H1 (cell line): ENCODE measurements around the gene CDC26. TPM values are rescaled to one million over a fixed set of nuclear protein-coding genes. Genes with fewer than 3 reads are reported as not detected.

Experiments
- ATF3 ChIP-seq: IDR thresholded peaks from 2 replicates; pipeline ENCODE4 v1.6.1; 2011; ENCODE audit warnings: low read depth, mild to moderate bottlenecking, low read length; ENCODE audit not compliant: insufficient read depth
- EZH2 ChIP-seq: fragments of 200-600 bp; sonication (generic); IDR thresholded peaks from 2 replicates; pipeline ENCODE4 v1.7.1; 2012; ENCODE audit warnings: low read depth, mild to moderate bottlenecking, moderate library complexity, low read length, inconsistent platforms; ENCODE audit not compliant: severe bottlenecking
- GTF2F1 ChIP-seq: IDR thresholded peaks from 2 replicates; pipeline ENCODE4 v1.6.1; 2012; ENCODE audit warnings: low read depth, low read length, improper control_type of control experiment, borderline replicate concordance
- HDAC2 ChIP-seq, 2 experiments: fragments of 300-600 bp in 1 of 2; sonication (generic) in 1 of 2; IDR thresholded peaks; 2 replicates each; pipeline ENCODE4 v1.6.1; 2011 to 2012; ENCODE audit warnings: low read depth in 2 of 2, low read length in 2 of 2, mild to moderate bottlenecking in 2 of 2, moderate library complexity in 2 of 2, borderline replicate concordance in 1 of 2, inconsistent platforms in 1 of 2
- SIX5 ChIP-seq: IDR thresholded peaks from 2 replicates; pipeline ENCODE4 v1.6.1; 2011; ENCODE audit warnings: mild to moderate bottlenecking, low read depth, low read length
- ZNF274 ChIP-seq: IDR thresholded peaks from 2 replicates; pipeline ENCODE4 v1.7.0; 2012; ENCODE audit warnings: low read length, borderline replicate concordance; ENCODE audit errors: extremely low read depth
- polyA plus RNA-seq, 7 experiments: library from polyadenylated mRNA; depleted of rRNA in 3 of 7; stranded (reverse) in 5 of 7; unstranded in 2 of 7; fragments of >200 nt in 5 of 7; fragments of 200-250 nt in 2 of 7; gene quantifications; 1 replicate in 5 of 7; 2 replicates in 1 of 7; 4 replicates in 1 of 7; pipeline versions ENCODE4 v1.2.1 to v1.2.3, GENCODE V29; 2011 to 2013; ENCODE audit warnings: missing spikeins in 2 of 7, mixed read lengths in 2 of 7
- total RNA-seq: library from RNA; stranded (reverse); fragmentation: NEBNext Ultra II Directional; extraction: Animal tissue kit (Norgen Biotek cat#: 25700); gene quantifications from 2 replicates; pipeline ENCODE4 v1.2.1, GENCODE V29; 2021
- TF ChIP-seq, protein P1 (sequence below): fragments of 300-600 bp; sonication (generic); IDR thresholded peaks from 2 replicates; pipeline ENCODE4 v1.7.1; 2012; ENCODE audit warnings: low read length, moderate library complexity, mild to moderate bottlenecking, inconsistent platforms; ENCODE audit not compliant: insufficient replicate concordance

CDC26 gene
- total and polyA plus RNA-seq, 2 of the 8 experiments (the other 6 are each of a cell fraction or from before 2014, with no cell fraction given) = 31.5 to 41.9 TPM

GRCh38 chr9:113306566-113306965, 31.2 kb upstream of the CDC26 start (continued):
- TF ChIP-seq ATF3 = no peak
- TF ChIP-seq, protein P1, sequence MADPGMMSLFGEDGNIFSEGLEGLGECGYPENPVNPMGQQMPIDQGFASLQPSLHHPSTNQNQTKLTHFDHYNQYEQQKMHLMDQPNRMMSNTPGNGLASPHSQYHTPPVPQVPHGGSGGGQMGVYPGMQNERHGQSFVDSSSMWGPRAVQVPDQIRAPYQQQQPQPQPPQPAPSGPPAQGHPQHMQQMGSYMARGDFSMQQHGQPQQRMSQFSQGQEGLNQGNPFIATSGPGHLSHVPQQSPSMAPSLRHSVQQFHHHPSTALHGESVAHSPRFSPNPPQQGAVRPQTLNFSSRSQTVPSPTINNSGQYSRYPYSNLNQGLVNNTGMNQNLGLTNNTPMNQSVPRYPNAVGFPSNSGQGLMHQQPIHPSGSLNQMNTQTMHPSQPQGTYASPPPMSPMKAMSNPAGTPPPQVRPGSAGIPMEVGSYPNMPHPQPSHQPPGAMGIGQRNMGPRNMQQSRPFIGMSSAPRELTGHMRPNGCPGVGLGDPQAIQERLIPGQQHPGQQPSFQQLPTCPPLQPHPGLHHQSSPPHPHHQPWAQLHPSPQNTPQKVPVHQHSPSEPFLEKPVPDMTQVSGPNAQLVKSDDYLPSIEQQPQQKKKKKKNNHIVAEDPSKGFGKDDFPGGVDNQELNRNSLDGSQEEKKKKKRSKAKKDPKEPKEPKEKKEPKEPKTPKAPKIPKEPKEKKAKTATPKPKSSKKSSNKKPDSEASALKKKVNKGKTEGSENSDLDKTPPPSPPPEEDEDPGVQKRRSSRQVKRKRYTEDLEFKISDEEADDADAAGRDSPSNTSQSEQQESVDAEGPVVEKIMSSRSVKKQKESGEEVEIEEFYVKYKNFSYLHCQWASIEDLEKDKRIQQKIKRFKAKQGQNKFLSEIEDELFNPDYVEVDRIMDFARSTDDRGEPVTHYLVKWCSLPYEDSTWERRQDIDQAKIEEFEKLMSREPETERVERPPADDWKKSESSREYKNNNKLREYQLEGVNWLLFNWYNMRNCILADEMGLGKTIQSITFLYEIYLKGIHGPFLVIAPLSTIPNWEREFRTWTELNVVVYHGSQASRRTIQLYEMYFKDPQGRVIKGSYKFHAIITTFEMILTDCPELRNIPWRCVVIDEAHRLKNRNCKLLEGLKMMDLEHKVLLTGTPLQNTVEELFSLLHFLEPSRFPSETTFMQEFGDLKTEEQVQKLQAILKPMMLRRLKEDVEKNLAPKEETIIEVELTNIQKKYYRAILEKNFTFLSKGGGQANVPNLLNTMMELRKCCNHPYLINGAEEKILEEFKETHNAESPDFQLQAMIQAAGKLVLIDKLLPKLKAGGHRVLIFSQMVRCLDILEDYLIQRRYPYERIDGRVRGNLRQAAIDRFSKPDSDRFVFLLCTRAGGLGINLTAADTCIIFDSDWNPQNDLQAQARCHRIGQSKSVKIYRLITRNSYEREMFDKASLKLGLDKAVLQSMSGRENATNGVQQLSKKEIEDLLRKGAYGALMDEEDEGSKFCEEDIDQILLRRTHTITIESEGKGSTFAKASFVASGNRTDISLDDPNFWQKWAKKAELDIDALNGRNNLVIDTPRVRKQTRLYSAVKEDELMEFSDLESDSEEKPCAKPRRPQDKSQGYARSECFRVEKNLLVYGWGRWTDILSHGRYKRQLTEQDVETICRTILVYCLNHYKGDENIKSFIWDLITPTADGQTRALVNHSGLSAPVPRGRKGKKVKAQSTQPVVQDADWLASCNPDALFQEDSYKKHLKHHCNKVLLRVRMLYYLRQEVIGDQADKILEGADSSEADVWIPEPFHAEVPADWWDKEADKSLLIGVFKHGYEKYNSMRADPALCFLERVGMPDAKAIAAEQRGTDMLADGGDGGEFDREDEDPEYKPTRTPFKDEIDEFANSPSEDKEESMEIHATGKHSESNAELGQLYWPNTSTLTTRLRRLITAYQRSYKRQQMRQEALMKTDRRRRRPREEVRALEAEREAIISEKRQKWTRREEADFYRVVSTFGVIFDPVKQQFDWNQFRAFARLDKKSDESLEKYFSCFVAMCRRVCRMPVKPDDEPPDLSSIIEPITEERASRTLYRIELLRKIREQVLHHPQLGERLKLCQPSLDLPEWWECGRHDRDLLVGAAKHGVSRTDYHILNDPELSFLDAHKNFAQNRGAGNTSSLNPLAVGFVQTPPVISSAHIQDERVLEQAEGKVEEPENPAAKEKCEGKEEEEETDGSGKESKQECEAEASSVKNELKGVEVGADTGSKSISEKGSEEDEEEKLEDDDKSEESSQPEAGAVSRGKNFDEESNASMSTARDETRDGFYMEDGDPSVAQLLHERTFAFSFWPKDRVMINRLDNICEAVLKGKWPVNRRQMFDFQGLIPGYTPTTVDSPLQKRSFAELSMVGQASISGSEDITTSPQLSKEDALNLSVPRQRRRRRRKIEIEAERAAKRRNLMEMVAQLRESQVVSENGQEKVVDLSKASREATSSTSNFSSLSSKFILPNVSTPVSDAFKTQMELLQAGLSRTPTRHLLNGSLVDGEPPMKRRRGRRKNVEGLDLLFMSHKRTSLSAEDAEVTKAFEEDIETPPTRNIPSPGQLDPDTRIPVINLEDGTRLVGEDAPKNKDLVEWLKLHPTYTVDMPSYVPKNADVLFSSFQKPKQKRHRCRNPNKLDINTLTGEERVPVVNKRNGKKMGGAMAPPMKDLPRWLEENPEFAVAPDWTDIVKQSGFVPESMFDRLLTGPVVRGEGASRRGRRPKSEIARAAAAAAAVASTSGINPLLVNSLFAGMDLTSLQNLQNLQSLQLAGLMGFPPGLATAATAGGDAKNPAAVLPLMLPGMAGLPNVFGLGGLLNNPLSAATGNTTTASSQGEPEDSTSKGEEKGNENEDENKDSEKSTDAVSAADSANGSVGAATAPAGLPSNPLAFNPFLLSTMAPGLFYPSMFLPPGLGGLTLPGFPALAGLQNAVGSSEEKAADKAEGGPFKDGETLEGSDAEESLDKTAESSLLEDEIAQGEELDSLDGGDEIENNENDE = no peak
- no peak for TF ChIP-seq GTF2F1
- no peak for TF ChIP-seq HDAC2 (IDR thresholded peaks at IDR 0.05; ENCODE audit: borderline replicate concordance in 1 of 2, low read depth in 2 of 2, low read length in 2 of 2)
- TF ChIP-seq ZNF274 = no peak
- TF ChIP-seq EZH2 = no peak
- no peak for TF ChIP-seq SIX5
